ENCODE measurements around the gene INSRR.

The INSRR gene

DNA sequence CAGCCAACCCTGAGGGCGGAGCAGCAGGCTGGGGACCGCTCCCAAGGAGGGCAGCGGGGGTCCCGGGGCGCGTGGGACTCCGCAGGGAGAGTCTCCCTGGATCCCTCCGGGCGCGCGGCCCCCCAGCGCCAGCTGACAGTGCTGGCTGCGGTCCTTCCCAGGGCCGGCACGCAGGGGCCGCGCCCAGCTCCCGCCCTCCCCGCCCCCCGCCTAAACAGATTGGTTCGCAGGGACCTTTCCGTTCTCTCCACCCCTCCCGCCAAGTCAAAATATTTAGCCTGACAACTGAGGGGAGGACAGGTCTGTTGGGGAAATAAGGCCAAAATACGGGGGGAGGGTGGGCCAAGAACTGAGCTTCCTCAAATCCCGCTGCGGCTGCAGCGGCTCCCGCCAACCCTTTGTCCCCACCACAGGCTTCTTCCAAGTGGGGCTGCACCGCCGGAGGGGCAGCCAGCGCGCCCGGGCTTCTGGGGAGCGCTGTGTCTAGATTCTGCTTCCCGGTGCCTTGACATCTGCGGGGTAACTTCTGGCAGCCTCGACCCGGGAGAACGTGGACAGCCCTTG is at the start of gene INSRR:
Gene INSRR, minus strand, starts transcription at position 159 of the 564 bp plus-strand sequence. CDS start 496 bp downstream, outside the sequence.
- DNase-seq (ENCODE audit: low read depth, low spot score) = no peak

DNA sequence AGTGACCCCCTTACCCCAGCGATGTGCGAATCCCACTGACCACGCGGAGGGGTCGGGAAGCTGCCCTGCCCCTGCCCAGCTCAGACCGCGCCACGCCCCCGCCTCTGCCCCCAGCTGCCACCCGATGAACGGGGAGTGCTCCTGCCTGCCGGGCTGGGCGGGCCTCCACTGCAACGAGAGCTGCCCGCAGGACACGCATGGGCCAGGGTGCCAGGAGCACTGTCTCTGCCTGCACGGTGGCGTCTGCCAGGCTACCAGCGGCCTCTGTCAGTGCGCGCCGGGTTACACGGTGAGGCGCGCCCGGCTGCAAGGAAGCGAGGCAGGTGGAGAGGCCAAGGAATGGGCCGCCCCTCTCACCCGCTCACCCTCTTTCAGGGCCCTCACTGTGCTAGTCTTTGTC is 49.6 kb upstream of the INSRR start:
- DNase-seq (ENCODE audit: low read depth, low spot score) = no peak

- no peak for DNase-seq (ENCODE audit: low read depth, low spot score)
These were observed 47.4 kb upstream of the INSRR start for GRCh38 chr1:156906206-156906906.

DNA sequence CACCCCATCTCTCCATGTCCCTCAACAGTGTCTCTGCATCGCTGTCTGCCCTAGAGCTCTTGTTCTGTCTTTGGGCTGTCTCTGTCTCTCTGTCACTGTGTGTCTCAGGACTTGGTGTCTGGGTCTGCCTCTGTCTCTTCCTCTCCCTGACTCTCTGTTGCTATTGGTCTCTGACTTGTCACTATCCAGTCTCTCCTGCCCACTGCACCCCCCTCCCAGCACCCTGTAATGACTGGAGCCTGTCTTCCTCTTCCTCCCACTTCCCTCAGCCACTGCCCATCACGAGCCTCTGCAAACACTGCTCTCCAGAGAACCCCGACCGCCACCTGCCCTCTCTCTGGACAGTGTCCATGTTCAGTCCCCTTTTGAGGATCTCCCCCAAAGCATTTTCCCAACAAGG is 46.7 kb upstream of the INSRR start:
- no peak for DNase-seq (ENCODE audit: low read depth, low spot score)

DNA sequence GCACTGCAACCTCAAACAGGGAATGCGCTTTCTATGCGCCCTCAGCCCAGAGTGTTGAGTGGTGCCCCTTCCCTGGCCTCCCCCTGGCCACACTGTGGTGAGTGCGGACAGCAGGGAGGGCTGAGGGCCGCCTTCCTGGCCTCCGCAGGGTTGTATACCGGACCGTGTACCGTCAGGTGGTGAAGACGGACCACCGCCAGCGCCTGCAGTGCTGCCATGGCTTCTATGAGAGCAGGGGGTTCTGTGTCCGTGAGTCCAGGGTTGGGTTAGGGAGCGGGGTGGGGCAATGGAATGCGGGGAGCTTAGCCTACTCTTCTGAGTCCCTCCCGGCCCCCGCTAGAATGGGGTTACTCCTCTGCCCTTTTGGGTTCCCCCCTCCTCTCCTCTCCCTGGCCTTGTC is 46.3 kb upstream of the INSRR start:
- no peak for DNase-seq (ENCODE audit: low read depth, low spot score)

- no peak for DNase-seq (ENCODE audit: low read depth, low spot score)
These were observed 45.5 kb upstream of the INSRR start for GRCh38 chr1:156904187-156904959.

GRCh38 chr1:156903328-156904091 is 44.6 kb upstream of the INSRR start:
- no peak for DNase-seq (ENCODE audit: low read depth, low spot score)

DNA sequence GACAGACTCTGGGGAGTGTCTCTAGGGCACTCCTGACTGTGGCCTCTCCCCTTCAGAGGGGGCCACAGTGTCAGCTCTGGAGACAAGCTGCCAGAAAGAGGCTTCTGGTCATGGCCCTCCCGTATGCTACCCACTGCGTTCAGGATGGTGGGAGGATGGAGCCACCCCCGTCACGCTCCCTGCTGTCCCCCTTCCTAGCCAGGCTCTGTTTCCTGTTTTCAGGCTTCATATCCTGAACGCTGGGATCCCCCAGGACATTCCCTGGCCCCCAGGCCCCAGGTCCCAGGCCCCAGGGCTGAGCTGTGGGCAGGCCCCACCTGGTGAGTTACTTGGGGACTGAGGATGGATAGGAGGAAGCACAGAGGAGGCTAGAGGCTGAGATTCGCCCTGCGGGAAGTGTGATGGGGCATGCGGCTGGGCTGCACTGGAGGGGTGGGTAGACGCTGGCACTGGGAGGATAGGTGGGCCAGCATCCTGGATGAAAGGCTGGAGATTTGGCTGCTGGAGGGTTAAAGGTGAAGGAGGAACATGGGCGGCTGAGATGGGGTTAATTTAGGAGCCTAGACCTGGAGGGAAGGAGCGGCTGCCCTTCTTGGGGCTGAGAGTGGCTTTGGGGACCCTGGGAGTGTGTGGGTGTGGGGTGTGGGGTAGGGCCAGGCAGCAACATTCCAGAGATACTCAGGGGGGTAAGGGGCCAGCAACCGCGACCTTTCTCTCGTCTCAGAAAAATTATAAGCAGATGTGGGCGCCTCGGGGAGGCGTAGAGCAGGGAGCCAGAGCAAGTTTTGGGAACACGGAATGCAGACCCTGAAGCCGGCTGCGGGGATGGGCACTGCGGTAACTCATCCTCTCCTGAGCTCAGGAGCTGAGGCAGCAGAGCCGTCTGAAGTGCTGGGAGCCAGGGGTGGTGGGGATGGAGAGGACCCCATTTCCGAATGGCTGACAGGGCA is 43.3 kb upstream of the INSRR start:
- no peak for DNase-seq (ENCODE audit: low read depth, low spot score)

DNA sequence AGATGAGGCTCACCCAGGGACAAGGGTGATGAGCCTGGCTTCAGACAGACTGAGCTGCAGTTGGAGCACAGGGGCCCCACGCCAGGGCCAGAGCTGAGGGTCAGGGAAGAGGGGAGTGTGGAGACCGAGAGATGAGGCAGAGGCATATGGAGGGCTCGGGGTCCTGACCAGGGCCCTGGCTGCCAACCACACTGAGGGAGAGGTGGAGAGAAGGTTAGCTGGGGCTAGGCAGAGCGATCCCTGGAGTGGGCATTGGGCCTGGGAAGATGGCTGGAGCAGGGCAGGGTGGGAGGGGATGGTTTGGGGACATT is 42.6 kb upstream of the INSRR start:
- no peak for DNase-seq (ENCODE audit: low read depth, low spot score)

- DNase-seq (ENCODE audit: low read depth, low spot score) = no peak
These were observed 42.1 kb upstream of the INSRR start for GRCh38 chr1:156900896-156901589.

GRCh38 chr1:156899956-156900718 is 41.2 kb upstream of the INSRR start:
- DNase-seq (ENCODE audit: low read depth, low spot score) = no peak

GRCh38 chr1:156898971-156899664 is 40.2 kb upstream of the INSRR start:
- DNase-seq (ENCODE audit: low read depth, low spot score) = no peak

DNA sequence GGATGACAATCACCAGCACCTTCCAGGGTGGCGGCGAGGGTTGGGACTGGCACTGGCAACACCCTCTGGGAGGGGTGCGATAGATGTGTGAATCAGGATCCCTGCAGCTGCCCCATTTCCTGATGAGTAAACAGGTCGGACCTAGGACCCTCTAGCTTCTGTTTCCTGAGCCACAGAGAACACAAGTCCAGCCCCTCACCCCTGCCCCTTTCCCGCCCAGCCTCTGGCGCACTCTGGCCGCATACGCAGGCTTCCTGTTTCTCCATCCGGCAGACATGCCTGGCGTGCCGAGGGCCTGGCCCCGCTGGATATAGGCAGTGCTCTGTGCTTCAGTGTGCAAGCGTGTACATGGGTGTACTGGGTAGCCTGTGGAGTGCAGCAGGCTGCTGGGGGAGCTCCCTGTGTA is 39.2 kb upstream of the INSRR start:
- DNase-seq (ENCODE audit: low read depth, low spot score) = no peak

DNA sequence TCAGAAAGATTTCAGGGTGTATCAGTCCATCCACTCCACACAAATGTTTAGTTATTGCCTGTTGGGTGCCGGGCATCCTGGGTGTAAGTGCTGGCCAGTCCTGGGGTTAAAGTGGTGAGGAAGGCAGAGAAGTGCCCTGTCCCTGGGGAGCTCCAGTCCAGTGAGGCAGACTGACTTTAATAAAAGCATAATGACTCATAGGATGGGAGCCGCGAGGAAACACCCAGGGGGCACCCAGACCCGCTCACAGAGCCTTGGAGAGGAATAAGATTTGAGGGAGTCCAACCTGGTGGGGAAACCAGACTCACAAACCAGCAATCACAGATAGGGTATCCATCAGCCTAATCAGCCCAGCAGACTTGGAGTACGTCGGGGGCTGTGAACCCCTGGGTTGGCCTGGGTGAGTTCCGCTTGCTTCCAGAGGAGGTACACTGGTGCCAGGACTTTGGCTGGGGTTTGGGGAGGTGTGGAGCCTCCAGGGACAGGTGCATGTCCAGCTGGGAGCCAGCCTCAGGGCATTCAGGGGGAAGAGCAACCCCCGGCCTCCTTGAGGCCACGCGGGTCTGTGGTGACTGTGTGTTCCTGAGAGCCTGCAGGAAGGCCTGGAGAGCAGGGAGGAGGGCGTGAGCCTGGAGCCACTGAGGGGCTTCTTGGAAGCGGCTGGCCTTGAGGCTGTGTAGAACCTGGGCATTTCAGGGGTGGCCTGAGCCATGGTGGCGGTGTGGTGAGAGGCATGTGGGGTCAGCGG is 38.3 kb upstream of the INSRR start:
- no peak for DNase-seq (ENCODE audit: low read depth, low spot score)

DNA sequence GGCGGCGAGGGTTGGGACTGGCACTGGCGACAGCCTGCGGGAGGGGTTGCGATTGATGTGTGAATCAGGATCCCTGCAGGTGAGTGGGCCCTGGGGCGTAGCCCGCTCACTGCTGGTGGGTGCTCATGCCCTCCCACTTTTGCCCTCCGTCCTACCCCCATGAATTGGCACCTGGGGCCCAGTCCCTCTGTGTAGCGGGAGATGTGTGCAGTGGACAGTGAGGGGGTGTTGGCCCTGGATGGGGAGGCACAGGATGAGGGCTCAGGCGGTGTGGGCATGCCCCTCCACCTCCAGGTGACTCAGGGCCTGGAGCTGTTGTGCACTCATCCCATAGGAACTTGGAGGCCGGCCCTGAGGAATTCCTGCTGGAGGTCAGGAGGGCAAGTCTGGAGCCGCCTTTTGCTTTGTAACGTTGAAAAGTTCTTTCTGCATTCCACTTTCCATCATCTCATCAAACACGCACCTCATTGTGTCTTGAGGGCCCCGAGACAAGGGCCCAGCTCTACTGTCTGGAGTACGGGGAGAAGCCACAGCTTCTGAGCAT is 37.6 kb upstream of the INSRR start:
- DNase-seq (ENCODE audit: low read depth, low spot score) = no peak

DNA sequence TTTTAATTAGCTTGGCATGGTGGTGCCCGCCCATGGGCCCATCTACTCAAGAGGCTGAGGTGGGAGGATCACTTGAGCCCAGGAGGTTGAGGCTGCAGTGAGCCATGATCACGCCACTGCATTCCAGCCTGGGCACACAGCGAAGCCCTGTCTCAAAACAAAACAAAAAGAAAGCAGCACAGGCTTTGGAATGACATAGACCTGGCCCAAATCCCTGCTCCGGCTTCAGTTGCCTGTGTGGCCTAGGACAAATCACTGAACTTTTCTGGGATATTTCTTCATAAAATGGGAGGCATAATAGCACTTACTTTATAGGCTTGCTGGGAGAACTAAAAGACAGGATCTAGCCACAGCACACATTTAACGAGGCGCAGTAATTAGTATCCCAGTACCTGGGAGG is 37.0 kb upstream of the INSRR start:
- no peak for DNase-seq (ENCODE audit: low read depth, low spot score)

DNA sequence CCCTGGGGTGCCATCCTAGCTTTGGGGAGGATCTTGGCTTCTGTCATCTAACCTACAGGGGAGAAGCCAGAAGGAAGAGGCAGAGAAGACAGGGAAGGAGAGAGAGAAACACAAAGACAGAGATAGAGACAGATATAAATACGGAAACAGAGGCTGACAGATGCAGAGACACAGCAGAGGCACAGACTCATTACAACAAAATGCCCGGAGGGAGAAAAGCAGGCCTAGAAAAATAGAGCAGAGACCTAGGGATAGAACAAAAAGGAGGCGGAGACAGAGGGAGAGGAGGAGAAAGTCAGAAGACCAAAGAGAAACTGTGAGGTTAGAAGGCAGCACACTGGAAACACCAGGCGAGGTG is 36.5 kb upstream of the INSRR start:
- no peak for DNase-seq (ENCODE audit: low read depth, low spot score)

DNA sequence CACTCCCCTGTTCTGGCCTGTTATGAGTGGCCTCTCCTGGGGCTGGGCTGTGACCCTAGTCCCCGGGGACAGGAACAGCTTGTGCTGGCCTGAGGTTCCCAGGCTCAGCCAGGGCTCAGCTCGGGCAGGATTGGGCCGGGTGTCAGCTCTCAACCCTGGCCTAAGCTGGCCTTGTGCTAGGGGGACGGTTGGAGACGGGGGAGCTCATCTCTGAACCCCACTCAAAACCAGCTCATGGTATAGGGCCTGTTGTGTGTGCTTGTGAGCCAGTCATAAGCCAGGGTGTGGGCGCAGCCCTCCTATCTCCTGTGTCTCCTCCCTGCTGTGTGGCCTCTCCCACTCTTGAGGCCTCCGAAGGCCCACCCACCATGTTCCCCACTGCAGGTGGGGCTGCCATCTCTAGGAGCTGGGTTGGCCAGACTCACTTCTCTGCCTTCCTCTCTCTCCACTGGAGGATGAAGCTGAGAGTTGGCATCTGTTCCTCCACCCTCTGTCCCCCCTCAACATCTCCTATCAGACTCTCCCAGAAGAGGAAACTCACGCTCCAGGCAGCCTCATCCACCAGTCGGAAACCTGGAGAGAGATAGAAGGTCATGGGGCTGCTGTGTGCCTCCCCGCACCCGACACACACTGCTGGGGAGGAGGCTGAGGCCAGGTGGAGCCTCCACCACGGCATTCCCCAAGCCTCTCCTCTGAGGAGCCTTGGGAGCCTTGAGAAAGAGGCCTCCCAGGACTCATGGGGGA is 36.0 kb upstream of the INSRR start:
- no peak for DNase-seq (ENCODE audit: low read depth, low spot score)
